GM21737 (cell line): ENCODE results near the gene PCDHGA1.

Experiments used
- ATAC-seq: cut with Tn5 transposase; IDR thresholded peaks from one replicate; pipeline ENCODE4 v1.9.1; 2021; ENCODE audit warnings: mild to moderate bottlenecking, moderate library complexity; ENCODE audit not compliant: unreplicated experiment

PCDHGA1 gene

GRCh38 chr5:141510160-141510559 lies 179.8 kb downstream of the PCDHGA1 start:
- ATAC-seq: no peak

GRCh38 chr5:141510850-141511601 lies 180.7 kb downstream of the PCDHGA1 start:
- ATAC-seq: no peak

- ATAC-seq: no peak
Measured at GRCh38 chr5:141511771-141512325, 181.5 kb downstream of the PCDHGA1 start.

GRCh38 chr5:141512390-141512910 lies 182.1 kb downstream of the PCDHGA1 start:
- no peak for ATAC-seq

GRCh38 chr5:141512911-141513626 lies 182.8 kb downstream of the PCDHGA1 start:
- ATAC-seq: no peak

- peak; percentile 32 for ATAC-seq
Measured at GRCh38 chr5:141513627-141514329, 183.5 kb downstream of the PCDHGA1 start.

GRCh38 chr5:141514330-141515133 lies 184.2 kb downstream of the PCDHGA1 start:
- peak; percentile 5 for ATAC-seq

- ATAC-seq: no peak
Measured at GRCh38 chr5:141515141-141515540, 184.8 kb downstream of the PCDHGA1 start.

GRCh38 chr5:141515946-141516671 lies 185.8 kb downstream of the PCDHGA1 start:
- ATAC-seq: no peak

GRCh38 chr5:141516672-141517025 lies 186.3 kb downstream of the PCDHGA1 start:
- ATAC-seq: no peak

GRCh38 chr5:141517312-141517711 lies 187.0 kb downstream of the PCDHGA1 start:
- ATAC-seq: no peak

- no peak for ATAC-seq
Measured at GRCh38 chr5:141517880-141518617, 187.7 kb downstream of the PCDHGA1 start.

GRCh38 chr5:141518618-141519015 lies 188.3 kb downstream of the PCDHGA1 start:
- no peak for ATAC-seq

- no peak for ATAC-seq
Measured at GRCh38 chr5:141519605-141520565, 189.6 kb downstream of the PCDHGA1 start.

GRCh38 chr5:141521244-141521781 lies 191.0 kb downstream of the PCDHGA1 start:
- no peak for ATAC-seq

GRCh38 chr5:141522301-141522700 lies 192.0 kb downstream of the PCDHGA1 start:
- ATAC-seq: no peak

- no peak for ATAC-seq
Measured at GRCh38 chr5:141523991-141524390, 193.7 kb downstream of the PCDHGA1 start.
